Endothelial cell of umbilical vein (primary cell): ENCODE data around the gene JMJD8. TPM values are rescaled to one million over a fixed set of nuclear protein-coding genes. Genes with fewer than 3 reads are reported as not detected.

Experiments
- BruUV-seq: library from RNA; stranded (reverse); fragments of 400-500 nt; replicated peaks from 2 replicates; lab custom pipeline; 2021; lab: Mats Ljungman, UMichigan
- CTCF ChIA-PET: fragments of 300-600, 350-600 bp; sonication (Branson Sonifier 250); formaldehyde crosslinking; loops from one replicate; lab custom pipeline; 2021; ENCODE audit warnings: antibody characterized with exemption, inconsistent platforms; lab: Charles Lee
- POLR2A ChIA-PET: fragments of 300-600, 350-600 bp; sonication (Branson Sonifier 250); formaldehyde crosslinking; loops from one replicate; lab custom pipeline; 2021; ENCODE audit warnings: antibody characterized with exemption, inconsistent platforms; lab: Charles Lee
- DNase-seq: peaks from one replicate; pipeline ENCODE4 v3.0.0-alpha.2; 2011; ENCODE audit warnings: low read depth, low spot score
- FAIRE-seq: peaks from 2 replicates; lab custom pipeline; 2011; peaks lifted over from hg19 to GRCh38; lab: Jason Lieb, UNC
- H2AFZ ChIP-seq: 2 replicates; pipeline ENCODE4 v1.6.0; 2012; ENCODE audit warnings: low read depth, low read length, control low read depth, inconsistent platforms
- H3K27ac ChIP-seq: 2 replicates; pipeline ENCODE4 v1.5.1; 2011; ENCODE audit warnings: low read depth, mild to moderate bottlenecking, control low read depth, low read length, moderate library complexity; ENCODE audit not compliant: insufficient read depth
- H3K27me3 ChIP-seq, 2 experiments: 2 replicates each; pipeline versions ENCODE4 v1.6.0 to v1.6.1; 2011; ENCODE audit warnings: low read length in 2 of 2, mixed read lengths in 1 of 2; ENCODE audit not compliant: control insufficient read depth in 2 of 2, insufficient read depth in 2 of 2
- H3K36me3 ChIP-seq, 2 experiments: 2 replicates in 1 of 2; 3 replicates in 1 of 2; pipeline ENCODE4 v1.5.1; 2011; ENCODE audit warnings: low read length in 2 of 2, mild to moderate bottlenecking in 1 of 2, moderate library complexity in 1 of 2; ENCODE audit not compliant: control insufficient read depth in 2 of 2, insufficient read depth in 2 of 2; ENCODE audit errors: extremely low read depth in 1 of 2
- H3K4me1 ChIP-seq: 3 replicates; pipeline ENCODE4 v1.5.1; 2011; ENCODE audit warnings: mild to moderate bottlenecking, low read length; ENCODE audit not compliant: control insufficient read depth, insufficient read depth; ENCODE audit errors: extremely low read depth
- H3K4me2 ChIP-seq: 2 replicates; pipeline ENCODE4 v1.6.1; 2011; ENCODE audit warnings: low read length, control low read depth, mixed read lengths; ENCODE audit not compliant: insufficient read depth
- H3K4me3 ChIP-seq, 3 experiments: fragments of 200-600 bp in 1 of 3; sonication (generic), shearing (Covaris generic) in 1 of 3; replicated peaks in 1 of 3; 2 replicates each; pipeline ENCODE4 v1.5.1; 2011 to 2016; ENCODE audit warnings: control low read depth in 3 of 3, low read length in 3 of 3, mild to moderate bottlenecking in 2 of 3, inconsistent platforms in 1 of 3, low read depth in 1 of 3, moderate library complexity in 1 of 3; ENCODE audit not compliant: insufficient read depth in 1 of 3
- H3K79me2 ChIP-seq: 2 replicates; pipeline ENCODE4 v1.6.0; 2012; ENCODE audit warnings: low read length, inconsistent platforms; ENCODE audit not compliant: control insufficient read depth, insufficient read depth
- H3K9ac ChIP-seq: replicated peaks from 2 replicates; pipeline ENCODE3; 2011; ENCODE audit warnings: low read length, control low read depth; ENCODE audit not compliant: insufficient read depth; ENCODE audit errors: extremely low read depth
- H3K9me1 ChIP-seq: replicated peaks from 3 replicates; pipeline ENCODE4 v1.6.0; 2011; ENCODE audit warnings: mild to moderate bottlenecking, low read length; ENCODE audit not compliant: control insufficient read depth, insufficient read depth; ENCODE audit errors: extremely low read depth
- H3K9me3 ChIP-seq: replicated peaks from 2 replicates; pipeline ENCODE4 v1.5.1; 2012; ENCODE audit warnings: low read length, inconsistent platforms; ENCODE audit not compliant: control insufficient read depth, insufficient read depth
- H4K20me1 ChIP-seq: replicated peaks from 2 replicates; pipeline ENCODE3; 2011; ENCODE audit warnings: mild to moderate bottlenecking, low read length; ENCODE audit not compliant: control insufficient read depth, insufficient read depth; ENCODE audit errors: extremely low read depth
- EZH2 ChIP-seq: IDR thresholded peaks from 2 replicates; pipeline ENCODE4 v1.6.1; 2012; ENCODE audit warnings: borderline replicate concordance, low read depth, mild to moderate bottlenecking, moderate library complexity, low read length, inconsistent platforms; ENCODE audit not compliant: severe bottlenecking
- FOS ChIP-seq: IDR thresholded peaks from 2 replicates; pipeline ENCODE4 v1.6.1; 2011; ENCODE audit warnings: mild to moderate bottlenecking, low read length, moderate library complexity, borderline replicate concordance; ENCODE audit not compliant: insufficient read depth
- GATA2 ChIP-seq: IDR thresholded peaks from 2 replicates; pipeline ENCODE4 v1.7.0; 2011; ENCODE audit warnings: low read depth, mild to moderate bottlenecking, moderate library complexity, mixed read lengths, low read length; ENCODE audit not compliant: insufficient read length, insufficient read depth
- JUN ChIP-seq: IDR thresholded peaks from 2 replicates; pipeline ENCODE4 v1.6.1; 2011; ENCODE audit warnings: borderline replicate concordance, low read depth; ENCODE audit not compliant: insufficient read length, insufficient read depth
- MYC ChIP-seq: IDR thresholded peaks from one replicate; pipeline ENCODE4 v1.6.1; 2011; ENCODE audit warnings: mild to moderate bottlenecking, low read depth, low read length
- POLR2A ChIP-seq: IDR thresholded peaks from 2 replicates; pipeline ENCODE4 v1.6.1; 2012; ENCODE audit warnings: low read depth, mild to moderate bottlenecking, control low read depth, low read length
- POLR2AphosphoS5 ChIP-seq: IDR thresholded peaks from 2 replicates; pipeline ENCODE4 v1.6.1; 2012; ENCODE audit warnings: low read depth, mild to moderate bottlenecking, control low read depth, low read length, moderate library complexity; ENCODE audit not compliant: insufficient read depth
- dilution Hi-C: fragments of 300-500 bp; cut with MboI; formaldehyde crosslinking; loops from one replicate; pipeline ENCODE4 v1.15.0; 2019; ENCODE audit warnings: low sequenced_read_pairs; ENCODE audit not compliant: extremely low pct_ligation_motif_present
- intact Hi-C: fragments of 100-400 bp; cut with micrococcal nuclease; formaldehyde crosslinking; loops from one replicate; pipeline ENCODE4 v1.10.0; 2022
- polyA plus RNA-seq, 4 experiments: library from polyadenylated mRNA; depleted of rRNA in 3 of 4; stranded (reverse) in 3 of 4; unstranded in 1 of 4; fragments of >200 nt; gene quantifications; 2 replicates each; pipeline versions ENCODE4 v1.2.1 to v1.2.3, GENCODE V29; 2011 to 2012; ENCODE audit warnings: missing spikeins in 1 of 4
- total RNA-seq: library from RNA; stranded (reverse); gene quantifications from 2 replicates; pipeline ENCODE4 v1.2.3, GENCODE V29; 2021
- TF ChIP-seq, protein P1 (sequence below), 2 donors: IDR thresholded peaks; 1 replicate in 1 of 2; 2 replicates in 1 of 2; pipeline ENCODE4 v1.5.1; 2011; ENCODE audit warnings: low read length in 2 of 2, mild to moderate bottlenecking in 2 of 2, moderate library complexity in 2 of 2, control low read depth in 1 of 2, inconsistent platforms in 1 of 2, low read depth in 1 of 2; ENCODE audit not compliant: insufficient read depth in 1 of 2; ENCODE audit errors: extremely low read depth in 1 of 2

The JMJD8 gene
- total and polyA plus RNA-seq, 2 donors (not counting 3 experiments of a cell fraction or from before 2014, with no cell fraction given) = 55.1 to 102 TPM

DNA sequence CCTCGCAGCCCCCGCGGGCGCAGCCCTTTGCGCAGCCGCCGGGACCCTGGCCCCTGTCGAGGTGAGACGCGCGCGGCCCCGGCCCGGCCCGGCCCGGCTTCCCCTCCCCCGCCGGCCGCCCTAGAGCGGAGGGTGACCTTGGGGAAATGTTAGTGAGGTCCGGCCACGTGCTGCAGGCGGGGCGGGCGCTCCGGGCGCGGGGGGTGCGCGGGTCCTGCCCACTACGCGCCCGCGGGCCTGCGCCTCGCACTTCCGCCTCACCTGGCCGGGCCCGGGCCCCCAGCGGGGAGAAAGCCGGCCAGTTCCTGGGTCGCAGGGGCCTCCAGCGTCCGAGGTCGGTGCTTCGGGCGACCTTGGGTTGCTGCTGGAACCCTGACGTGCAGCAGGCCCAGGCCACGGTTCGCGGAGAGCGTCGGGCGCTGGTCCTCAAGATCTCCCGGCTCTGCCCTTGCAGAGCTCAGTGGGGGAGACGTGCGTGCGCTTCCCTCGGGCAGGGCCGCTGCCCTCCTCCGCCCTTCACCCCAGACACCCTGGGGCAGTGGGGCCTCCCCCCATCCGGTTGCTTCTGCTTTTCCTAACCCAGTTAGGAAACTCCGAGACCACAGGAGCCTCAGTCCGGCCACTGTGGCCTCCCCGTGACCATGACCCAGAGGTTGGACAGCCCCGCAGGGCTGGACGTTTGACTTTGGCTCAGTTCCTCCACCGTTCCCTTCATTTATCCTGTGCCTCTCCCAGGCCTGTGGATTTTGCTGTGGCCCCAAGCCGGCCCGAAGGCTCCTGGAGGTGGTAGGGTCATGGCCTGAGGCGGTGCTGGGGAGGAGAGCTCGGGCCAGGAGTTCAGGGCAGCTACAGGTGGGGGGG lies 41.7 kb downstream of the JMJD8 start:
- intact Hi-C loops (no loop called here), dilution Hi-C loops (no loop called here)
- FAIRE-seq (no peak), DNase-seq (no peak)
- Histone ChIP-seq H3K36me3 (no peaks in the 10 kb centered on the region), H3K4me3 (peak overlapping the region; percentile 32 to 52 (median 36)), H3K4me1 (peaks cover 9% of the 10 kb centered on the region), H3K9ac (no peak overlapping the region), H3K4me2 (peak overlapping the region; percentile 4), H3K27ac (no peak overlapping the region), H2AFZ (peak overlapping the region; percentile 48), H3K9me1 (no peaks in the 10 kb centered on the region), H4K20me1 (no peaks in the 10 kb centered on the region), H3K79me2 (no peaks in the 10 kb centered on the region), H3K9me3 (no peaks in the 10 kb centered on the region), H3K27me3 (no peaks in the 10 kb centered on the region)
- no TSS peak for BruUV-seq
- TF ChIP-seq POLR2AphosphoS5 (no peak), EZH2 (no peak), GATA2 (no peak), POLR2A (no peak), MYC (no peak), JUN (no peak), FOS (no peak)
- TF ChIP-seq, protein P1, sequence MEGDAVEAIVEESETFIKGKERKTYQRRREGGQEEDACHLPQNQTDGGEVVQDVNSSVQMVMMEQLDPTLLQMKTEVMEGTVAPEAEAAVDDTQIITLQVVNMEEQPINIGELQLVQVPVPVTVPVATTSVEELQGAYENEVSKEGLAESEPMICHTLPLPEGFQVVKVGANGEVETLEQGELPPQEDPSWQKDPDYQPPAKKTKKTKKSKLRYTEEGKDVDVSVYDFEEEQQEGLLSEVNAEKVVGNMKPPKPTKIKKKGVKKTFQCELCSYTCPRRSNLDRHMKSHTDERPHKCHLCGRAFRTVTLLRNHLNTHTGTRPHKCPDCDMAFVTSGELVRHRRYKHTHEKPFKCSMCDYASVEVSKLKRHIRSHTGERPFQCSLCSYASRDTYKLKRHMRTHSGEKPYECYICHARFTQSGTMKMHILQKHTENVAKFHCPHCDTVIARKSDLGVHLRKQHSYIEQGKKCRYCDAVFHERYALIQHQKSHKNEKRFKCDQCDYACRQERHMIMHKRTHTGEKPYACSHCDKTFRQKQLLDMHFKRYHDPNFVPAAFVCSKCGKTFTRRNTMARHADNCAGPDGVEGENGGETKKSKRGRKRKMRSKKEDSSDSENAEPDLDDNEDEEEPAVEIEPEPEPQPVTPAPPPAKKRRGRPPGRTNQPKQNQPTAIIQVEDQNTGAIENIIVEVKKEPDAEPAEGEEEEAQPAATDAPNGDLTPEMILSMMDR (IDR thresholded peaks at IDR 0.05; ENCODE audit: extremely low read depth in 1 of 2, insufficient read depth in 1 of 2, low read depth in 1 of 2, low read length in 2 of 2) = no peak
- ChIA-PET POLR2A (no interaction called here), CTCF (interaction anchor here (1.0 to 1.1 kb wide), 2 partner anchors 17 to 18 kb away, joined by 3 read pairs; no protein-coding TSS in a partner anchor)
